HFFc6 (cell line): Measurements from ENCODE around the gene GNA14. TPM values are rescaled to one million over a fixed set of nuclear protein-coding genes. Genes with fewer than 3 reads are reported as not detected.

Experiments
- DNase-seq: peaks from one replicate; pipeline ENCODE4 v3.0.0-alpha.2; 2018
- H3K27ac Mint-ChIP-seq: 2 replicates; pipeline ENCODE4 v1.8.0; 2020; ENCODE audit warnings: mild to moderate bottlenecking, mixed read lengths
- H3K27me3 Mint-ChIP-seq: 2 replicates; pipeline ENCODE4 v1.8.0; 2021; ENCODE audit warnings: mild to moderate bottlenecking, moderate library complexity, mixed read lengths; ENCODE audit not compliant: insufficient read depth
- H3K36me3 Mint-ChIP-seq: 2 replicates; pipeline ENCODE4 v1.8.0; 2021; ENCODE audit warnings: low read depth, mixed read lengths
- H3K4me1 Mint-ChIP-seq: 2 replicates; pipeline ENCODE4 v1.8.0; 2020; ENCODE audit warnings: low read depth, mixed read lengths
- H3K4me3 Mint-ChIP-seq: 2 replicates; pipeline ENCODE4 v1.8.0; 2020; ENCODE audit warnings: mild to moderate bottlenecking, moderate library complexity, mixed read lengths
- H3K9me3 Mint-ChIP-seq: 2 replicates; pipeline ENCODE4 v1.8.0; 2020; ENCODE audit warnings: mild to moderate bottlenecking, mixed read lengths
- total RNA-seq, 6 experiments: library from RNA; stranded (reverse); fragmentation: NEBNext Ultra II Directional; extraction: Animal tissue kit (Norgen Biotek cat#: 25700); gene quantifications; 2 replicates in 1 of 6; 3 replicates in 5 of 6; pipeline ENCODE4 v1.2.3, GENCODE V29; 2021
- TF ChIP-seq, protein P1 (sequence below): fragments of 200-600 bp; sonication (generic); IDR thresholded peaks from 2 replicates; pipeline ENCODE4 v1.5.0; 2021; ENCODE audit warnings: antibody characterized with exemption, mild to moderate bottlenecking

Gene GNA14
- total RNA-seq, 6 experiments from 2014 or later: not detected

DNA sequence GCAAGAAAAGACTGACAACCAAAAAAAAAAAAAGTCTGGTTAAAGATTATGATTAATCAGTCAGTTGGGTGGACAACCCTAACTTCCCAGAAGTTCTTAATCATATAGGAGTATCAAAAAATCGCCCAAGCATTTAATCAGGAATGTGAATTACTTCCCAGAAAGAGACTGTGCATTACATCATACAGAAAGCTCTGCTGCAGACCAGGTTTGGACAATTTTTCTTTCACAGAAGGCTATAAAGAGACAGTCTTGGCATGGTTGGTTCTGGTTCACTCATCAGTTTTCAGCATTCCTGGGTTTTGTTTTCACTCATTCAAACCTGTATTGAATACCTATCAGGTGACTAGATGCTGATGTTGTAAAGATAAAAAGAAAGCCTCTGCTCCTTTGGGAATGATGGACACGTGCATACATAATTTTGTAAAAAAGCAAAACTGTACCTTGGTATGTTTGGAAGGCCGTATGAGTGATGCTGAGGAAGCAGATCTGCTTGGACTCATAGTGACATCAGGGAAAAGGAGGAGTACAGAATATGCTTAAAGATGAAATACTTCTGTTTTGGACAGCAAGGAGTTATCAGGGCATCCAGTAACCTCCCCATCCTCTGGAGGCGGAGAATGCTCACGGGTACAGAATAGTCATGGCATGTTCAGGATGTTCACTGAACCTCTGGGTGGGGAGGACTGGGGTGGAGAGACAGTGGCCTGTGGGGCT lies 178.4 kb downstream of the GNA14 start:
- Mint-ChIP-seq H3K4me3 (no peak overlapping the region), H3K36me3 (peaks cover 8% of the 10 kb centered on the region), H3K4me1 (peaks cover 8% of the 10 kb centered on the region), H3K9me3 (peaks cover 13% of the 10 kb centered on the region; the same call in 1 of the 2 replicates), H3K27ac (no peak overlapping the region), H3K27me3 (peaks cover 8% of the 10 kb centered on the region; the same call in 1 of the 2 replicates)
- DNase-seq: no peak
- TF ChIP-seq, protein P1, sequence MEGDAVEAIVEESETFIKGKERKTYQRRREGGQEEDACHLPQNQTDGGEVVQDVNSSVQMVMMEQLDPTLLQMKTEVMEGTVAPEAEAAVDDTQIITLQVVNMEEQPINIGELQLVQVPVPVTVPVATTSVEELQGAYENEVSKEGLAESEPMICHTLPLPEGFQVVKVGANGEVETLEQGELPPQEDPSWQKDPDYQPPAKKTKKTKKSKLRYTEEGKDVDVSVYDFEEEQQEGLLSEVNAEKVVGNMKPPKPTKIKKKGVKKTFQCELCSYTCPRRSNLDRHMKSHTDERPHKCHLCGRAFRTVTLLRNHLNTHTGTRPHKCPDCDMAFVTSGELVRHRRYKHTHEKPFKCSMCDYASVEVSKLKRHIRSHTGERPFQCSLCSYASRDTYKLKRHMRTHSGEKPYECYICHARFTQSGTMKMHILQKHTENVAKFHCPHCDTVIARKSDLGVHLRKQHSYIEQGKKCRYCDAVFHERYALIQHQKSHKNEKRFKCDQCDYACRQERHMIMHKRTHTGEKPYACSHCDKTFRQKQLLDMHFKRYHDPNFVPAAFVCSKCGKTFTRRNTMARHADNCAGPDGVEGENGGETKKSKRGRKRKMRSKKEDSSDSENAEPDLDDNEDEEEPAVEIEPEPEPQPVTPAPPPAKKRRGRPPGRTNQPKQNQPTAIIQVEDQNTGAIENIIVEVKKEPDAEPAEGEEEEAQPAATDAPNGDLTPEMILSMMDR: no peak

- TF ChIP-seq, protein P1: no peak
- Mint-ChIP-seq H3K4me1 (peaks cover 8% of the 10 kb centered on the region), H3K36me3 (peaks cover 4% of the 10 kb centered on the region; the same call in 1 of the 2 replicates), H3K4me3 (no peak overlapping the region), H3K27ac (no peak overlapping the region), H3K27me3 (peaks cover 21% of the 10 kb centered on the region), H3K9me3 (no peaks in the 10 kb centered on the region)
- no peak for DNase-seq
These were observed 183.5 kb downstream of the GNA14 start for GRCh38 chr9:77464661-77465060.

DNA sequence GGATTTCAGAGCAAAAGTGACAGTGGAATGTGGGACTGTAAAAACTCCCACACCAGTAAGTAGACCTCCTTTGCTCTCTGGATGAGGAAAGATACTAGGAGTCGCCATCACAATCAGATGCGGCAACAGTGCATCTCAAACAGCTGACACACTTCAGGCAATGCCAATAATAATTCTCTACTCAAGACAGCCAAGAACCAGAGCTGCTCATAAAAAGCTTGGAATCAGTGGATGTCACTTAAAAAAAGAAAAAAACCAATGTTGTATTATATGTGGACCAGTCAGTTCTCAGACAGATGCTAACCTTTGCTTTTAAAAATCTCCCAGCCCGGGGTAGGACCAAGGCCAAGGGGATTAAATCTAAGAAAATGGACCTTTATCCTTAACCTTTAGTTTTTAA lies 185.0 kb downstream of the GNA14 start:
- H3K9me3 Mint-ChIP-seq: no peaks in the 10 kb centered on the region
- H3K27me3 Mint-ChIP-seq: peaks cover 21% of the 10 kb centered on the region
- DNase-seq: no peak
- H3K27ac Mint-ChIP-seq: no peak overlapping the region
- H3K4me3 Mint-ChIP-seq: no peak overlapping the region
- TF ChIP-seq, protein P1: no peak
- peaks cover 8% of the 10 kb centered on the region for H3K4me1 Mint-ChIP-seq
- peaks cover 4% of the 10 kb centered on the region; the same call in 1 of the 2 replicates for H3K36me3 Mint-ChIP-seq

GRCh38 chr9:77462066-77462465 lies 186.1 kb downstream of the GNA14 start:
- Mint-ChIP-seq H3K27ac (no peak overlapping the region), H3K9me3 (no peaks in the 10 kb centered on the region), H3K4me1 (peaks cover 17% of the 10 kb centered on the region), H3K36me3 (peaks cover 4% of the 10 kb centered on the region; the same call in 1 of the 2 replicates), H3K4me3 (no peak overlapping the region), H3K27me3 (peaks cover 15% of the 10 kb centered on the region)
- DNase-seq: no peak
- TF ChIP-seq, protein P1: no peak

GRCh38 chr9:77460938-77461337 lies 187.2 kb downstream of the GNA14 start:
- Mint-ChIP-seq H3K36me3 (peaks cover 4% of the 10 kb centered on the region; the same call in 1 of the 2 replicates), H3K4me3 (no peak overlapping the region), H3K27me3 (peaks cover 13% of the 10 kb centered on the region), H3K27ac (no peak overlapping the region), H3K9me3 (no peaks in the 10 kb centered on the region), H3K4me1 (peaks cover 14% of the 10 kb centered on the region)
- TF ChIP-seq, protein P1: no peak
- no peak for DNase-seq
